NOMO-1 treated with DMSO at 0.1 percent for 48 hours (cell line): Measurements from ENCODE around the gene RNF14.
"Not testable (repeated sequence)": the region's sequence is repeated elsewhere in the genome, so short reads cannot be mapped to it uniquely, and the experiment has no call there.

Experiments
- DNase-seq: peaks from one replicate; lab custom pipeline; 2025; ENCODE audit not compliant: unreplicated experiment; lab: John Stamatoyannopoulos, UW

The RNF14 gene

DNA sequence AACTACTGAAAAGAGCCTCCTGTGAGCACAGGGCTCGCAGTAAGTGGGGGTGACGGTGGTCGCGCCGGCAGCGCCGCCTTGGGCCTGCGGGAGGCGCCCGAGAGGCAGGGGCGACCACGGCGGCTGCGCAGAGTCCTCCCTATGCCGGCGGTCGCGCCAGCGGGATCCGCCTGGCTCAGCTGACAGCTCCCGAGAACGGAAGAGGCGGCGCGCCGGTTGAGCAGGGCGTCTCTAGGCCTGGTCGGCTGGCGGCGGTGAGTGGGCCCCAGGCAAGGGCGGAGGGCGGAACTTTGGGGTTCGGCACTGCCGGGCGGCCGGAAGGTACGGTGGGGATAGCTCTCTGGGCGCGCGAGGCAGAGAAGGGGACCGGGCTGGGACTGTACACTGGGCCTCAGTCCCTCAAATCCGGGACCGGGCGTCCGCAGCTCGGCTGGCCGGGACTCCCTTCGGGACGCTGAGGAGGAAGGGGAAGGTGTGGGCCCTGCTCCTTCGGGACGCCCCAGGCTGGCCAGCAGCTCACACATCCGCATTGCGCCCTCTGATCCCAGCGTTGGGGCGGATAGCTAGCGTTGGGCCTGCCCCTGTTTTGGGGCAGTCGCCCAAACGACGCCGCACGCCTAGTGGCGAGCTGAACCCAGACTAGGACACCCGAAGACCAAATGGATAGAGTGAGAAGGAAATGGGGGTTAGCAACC lies at the start of gene RNF14:
Gene RNF14, plus strand, starts transcription at position 192 of the 695 bp plus-strand sequence. CDS start 4,484 bp downstream, outside the sequence.
- DNase-seq, result peak; percentile 97

- DNase-seq, result no peak
These were observed 49.4 kb upstream of the RNF14 start for GRCh38 chr5:141919218-141920119.

DNA sequence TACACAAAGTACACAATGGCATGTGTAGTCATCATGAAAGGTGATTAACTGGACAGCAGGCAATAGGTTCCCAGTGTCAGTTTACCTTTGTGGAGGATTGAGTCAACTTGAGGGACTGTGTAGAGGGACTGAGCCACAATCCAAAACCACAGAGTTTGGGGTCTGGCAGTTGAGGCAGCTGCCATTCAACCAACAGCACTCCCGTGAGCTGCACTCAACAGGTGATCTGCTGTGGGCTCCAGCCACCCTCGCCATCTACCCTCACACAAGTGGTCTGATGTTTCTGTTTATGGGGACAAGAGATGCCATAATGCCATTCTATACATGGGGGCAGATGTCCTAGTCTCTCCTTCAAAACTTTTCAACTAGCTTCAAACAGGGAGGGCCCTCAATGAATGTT lies 48.1 kb upstream of the RNF14 start:
- no peak for DNase-seq

- not testable (repeated sequence) for DNase-seq
These were observed 46.0 kb upstream of the RNF14 start for GRCh38 chr5:141922827-141923447.

DNA sequence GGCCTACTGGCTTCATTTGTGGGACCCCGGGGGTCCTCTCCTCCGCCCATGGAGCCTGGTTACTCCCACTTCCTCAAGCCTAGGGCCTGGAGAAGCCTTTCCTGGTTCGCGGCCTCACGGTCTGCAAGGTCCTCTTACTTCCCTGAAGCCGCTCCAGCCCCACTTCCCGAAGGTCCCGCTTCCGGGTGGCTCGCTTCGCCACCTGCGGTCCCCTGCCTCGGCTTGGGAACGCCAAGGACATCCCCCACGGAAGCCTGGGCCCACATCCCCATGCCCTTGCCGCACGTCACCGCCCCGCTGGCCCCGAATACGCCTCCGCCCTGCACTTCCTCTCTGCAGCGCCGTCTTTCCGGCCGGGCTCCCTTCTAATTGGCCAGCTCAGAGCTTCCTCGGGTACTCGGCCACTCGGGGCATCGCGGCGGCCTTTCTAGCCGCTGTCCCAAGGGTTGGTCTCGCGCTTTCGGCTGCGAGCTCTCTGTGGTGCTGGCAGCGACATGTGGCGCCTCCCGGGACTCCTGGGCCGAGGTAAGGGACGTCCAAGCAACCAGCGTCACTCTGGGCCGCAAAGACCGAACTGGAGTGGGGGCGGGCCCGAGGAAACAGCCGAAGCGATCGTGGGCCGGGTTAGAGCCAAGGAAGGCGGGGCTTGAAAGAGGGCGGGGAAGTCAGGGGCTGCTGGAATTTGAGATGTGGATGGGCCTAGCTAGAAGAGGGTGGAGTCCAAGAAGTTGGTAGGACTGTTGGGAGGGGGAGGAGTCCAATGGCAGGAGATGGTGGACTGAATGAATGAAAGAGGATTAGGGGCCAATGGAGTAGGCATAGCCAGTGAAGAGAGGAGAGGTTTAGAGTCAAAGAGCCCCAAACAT lies 45.2 kb upstream of the RNF14 start, which contains the start of gene DELE1:
Gene DELE1, plus strand, starts transcription at position 424 of the 866 bp plus-strand sequence. Its CDS starts 71 bp downstream, at position 495.
- DNase-seq, result peak; percentile 97

DNA sequence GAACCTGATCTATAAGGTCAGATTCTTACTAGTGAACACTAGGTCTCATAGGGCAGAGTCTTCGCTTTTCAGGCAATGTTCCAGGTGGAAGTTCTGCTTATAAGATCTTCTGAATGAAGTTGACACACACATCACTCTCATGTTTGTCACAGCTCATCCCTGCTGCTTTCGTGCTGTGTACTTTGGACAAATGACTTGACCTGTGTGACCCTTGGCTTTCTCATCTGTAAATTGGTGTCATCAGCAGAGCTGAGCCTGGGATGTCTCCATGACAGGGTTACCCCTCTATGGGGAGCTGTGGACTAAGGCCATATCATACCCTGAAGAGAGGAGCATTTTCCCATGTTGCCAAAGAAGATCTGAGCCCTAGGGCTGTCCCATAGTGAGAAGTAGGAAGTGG lies 42.5 kb upstream of the RNF14 start:
- no peak for DNase-seq

DNA sequence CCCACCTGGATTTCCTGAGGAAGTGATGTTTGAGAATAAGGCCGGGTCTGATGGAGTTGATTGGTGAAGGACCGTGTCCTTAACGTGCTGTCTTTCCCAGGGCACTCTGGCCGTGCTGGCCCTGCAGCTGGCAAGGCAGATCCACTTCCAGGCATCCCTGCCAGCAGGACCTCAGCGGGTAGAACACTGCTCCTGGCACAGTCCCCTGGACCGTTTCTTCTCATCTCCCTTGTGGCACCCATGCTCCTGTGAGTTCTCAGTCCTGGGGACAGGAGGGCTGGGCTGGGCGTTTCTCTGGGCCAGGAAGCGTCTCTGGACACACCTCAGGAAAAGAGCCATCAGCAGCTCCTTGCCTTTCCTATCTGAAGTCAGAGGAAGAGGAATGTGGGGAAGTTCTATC lies 40.9 kb upstream of the RNF14 start:
- DNase-seq, result no peak

DNA sequence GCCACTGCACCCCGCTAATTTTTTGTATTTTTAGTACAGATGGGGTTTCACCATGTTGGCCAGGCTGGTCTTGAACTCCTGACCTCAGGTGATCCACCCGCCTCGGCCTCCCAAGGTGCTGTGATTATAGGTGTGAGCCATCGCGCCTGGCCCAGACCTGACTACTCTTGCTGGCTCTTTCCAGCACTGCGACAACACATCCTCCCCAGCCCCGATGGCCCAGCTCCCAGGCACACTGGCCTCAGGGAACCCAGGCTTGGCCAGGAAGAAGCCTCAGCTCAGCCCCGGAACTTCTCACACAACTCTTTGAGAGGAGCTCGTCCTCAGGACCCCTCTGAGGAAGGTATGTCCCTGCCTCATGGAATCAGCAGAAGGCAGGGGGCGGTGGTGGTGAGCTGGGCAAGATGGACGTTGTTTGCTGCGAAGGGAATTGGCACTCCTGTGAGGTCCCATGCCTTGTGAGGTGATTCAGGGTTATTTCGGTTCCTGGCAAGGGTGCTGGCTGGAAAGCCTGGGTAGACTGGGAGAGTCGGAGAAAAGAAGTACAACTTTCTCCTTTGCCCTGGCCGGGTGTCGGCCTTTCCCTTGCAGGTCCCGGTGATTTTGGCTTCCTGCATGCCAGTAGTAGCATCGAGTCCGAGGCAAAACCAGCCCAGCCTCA lies 39.4 kb upstream of the RNF14 start:
- DNase-seq, result no peak

GRCh38 chr5:141931694-141932093 lies 37.2 kb upstream of the RNF14 start:
- no peak for DNase-seq

- DNase-seq, result no peak
These were observed 35.8 kb upstream of the RNF14 start for GRCh38 chr5:141933151-141933550.

GRCh38 chr5:141934099-141934844 lies 34.6 kb upstream of the RNF14 start:
- no peak for DNase-seq

DNA sequence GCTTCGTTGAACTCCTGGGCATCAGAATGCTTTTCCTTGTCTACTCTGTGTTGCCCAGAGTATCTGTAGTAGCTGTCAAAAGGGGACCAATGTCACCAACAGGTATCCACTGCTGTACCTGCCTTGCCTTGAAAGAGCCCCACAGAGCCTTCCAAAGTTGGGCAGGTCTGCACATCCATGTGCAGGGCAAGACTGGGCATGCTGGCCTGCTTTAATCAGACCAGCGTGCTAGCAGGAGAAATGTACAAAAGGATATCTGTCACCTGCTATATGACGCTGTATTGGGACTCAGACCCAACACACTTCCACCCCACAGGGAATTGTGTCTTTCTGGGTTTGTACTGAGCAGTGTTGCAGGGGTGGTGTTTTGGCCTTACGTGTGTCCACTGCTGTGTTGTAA lies 33.4 kb upstream of the RNF14 start:
- DNase-seq, result no peak

DNA sequence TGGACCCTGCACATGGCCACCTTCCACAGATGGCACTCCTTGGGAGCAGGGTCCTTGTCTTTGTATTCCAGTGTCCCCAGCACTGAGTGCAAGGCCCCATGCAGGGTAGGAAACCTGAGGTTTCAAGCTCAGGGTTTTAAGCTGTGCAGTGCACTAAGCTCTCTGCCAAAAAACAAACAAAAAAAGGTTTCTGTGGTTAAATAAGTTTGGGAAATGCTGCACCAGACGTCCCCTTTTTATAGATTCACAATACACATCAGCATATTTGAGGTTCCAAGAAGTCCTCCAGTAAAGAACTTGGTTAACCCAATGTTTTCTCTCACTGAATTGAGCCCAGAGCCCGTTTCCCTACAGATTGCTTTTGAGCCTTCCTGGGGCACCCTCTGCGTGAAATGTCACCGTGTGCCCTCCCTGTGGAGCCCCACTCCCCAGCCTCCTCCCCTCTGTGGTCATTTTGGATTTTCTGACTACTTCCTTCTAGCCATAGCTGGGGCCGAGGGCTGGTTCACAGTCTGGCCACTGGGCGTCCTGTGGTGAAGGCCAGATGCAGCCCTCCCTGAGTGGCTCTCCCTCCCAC lies 28.1 kb upstream of the RNF14 start:
- DNase-seq, result no peak

DNA sequence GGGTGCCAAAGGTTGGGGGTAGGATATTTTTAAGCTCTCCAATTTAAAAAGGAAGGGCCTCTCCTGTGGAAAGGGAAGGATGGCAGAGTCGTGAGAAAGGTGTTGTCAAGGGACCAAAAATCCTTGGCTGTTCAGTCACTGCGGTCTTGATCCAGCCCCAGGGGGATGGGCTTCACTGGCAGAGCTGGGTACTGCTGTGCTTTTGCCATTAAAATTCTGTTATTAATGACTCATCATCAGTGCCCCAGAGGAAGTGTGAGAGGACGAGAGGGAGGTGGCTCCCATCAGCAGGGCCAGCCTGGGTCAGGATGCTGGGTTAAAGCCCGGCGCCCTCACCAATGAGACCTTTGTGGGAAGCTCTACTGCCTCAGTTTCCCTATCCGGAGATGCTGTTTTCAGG lies 27.6 kb upstream of the RNF14 start:
- no peak for DNase-seq

GRCh38 chr5:141941779-141942178 lies 27.1 kb upstream of the RNF14 start:
- no peak for DNase-seq

DNA sequence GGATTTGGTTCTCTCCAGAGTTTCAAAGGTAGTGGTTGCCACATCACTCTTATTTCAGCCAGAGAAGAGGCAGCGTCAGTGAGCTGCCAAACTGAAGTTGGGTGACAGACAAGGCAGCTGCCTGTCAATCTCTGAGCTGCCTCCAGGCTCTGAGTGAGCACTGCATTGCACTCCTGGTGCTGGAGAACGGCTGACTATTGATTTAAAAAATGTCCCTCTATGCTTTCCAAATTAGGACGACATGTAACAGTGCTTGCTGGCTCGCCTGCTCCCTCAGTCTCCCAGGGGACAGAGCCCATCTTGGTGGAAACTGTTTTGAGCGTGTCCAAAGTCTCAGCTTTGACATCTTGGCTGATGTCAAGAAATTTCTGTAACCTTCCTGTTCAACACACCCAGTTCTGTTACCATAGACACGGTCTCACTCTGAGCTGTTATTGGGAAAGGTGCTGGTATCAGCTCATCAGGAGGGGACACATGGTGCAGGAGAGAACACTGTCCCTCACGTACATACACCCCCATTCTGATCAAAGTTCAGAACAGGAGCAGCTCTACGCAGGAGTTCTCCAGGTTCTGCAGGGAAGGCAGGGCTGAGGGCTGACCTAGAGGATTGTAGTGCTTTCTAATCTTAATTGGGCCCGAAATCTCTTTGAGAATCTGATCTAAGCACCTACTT lies 26.6 kb upstream of the RNF14 start:
- no peak for DNase-seq

DNA sequence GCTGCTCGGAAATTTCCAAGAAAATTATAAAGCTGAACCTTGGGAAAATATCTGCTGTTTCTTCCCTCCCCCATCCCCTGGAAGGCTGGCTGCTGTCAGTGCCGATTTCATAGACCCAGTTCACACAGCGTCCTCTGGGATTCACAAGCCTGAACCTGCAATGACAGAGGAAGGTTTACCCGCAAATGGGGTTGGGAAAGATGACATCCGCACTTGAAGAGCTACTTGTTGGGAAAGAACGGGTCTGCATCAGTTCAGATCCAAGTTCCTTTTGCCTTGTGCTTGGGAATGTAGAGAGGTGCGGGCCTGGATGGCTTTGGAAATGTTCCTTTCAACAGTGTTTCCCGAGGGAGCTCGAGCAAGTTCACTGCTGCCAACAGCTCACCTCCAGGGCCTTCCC lies 24.8 kb upstream of the RNF14 start:
- DNase-seq, result no peak

- DNase-seq, result no peak
These were observed 23.3 kb upstream of the RNF14 start for GRCh38 chr5:141945511-141946051.
